Ovary (tissue), 3 donors: ENCODE measurements around the gene PCDHGA7.

Experiments
- CTCF ChIP-seq, 3 donors: fragments of 450-650 bp in 2 of 3; fragments of 200-600 bp in 1 of 3; IDR thresholded peaks; one replicate each; pipeline versions ENCODE4 v1.5.1 to v1.8.0; 2016 to 2022; ENCODE audit warnings: antibody characterized with exemption in 3 of 3, mild to moderate bottlenecking in 1 of 3
- EP300 ChIP-seq: sonication (generic); formaldehyde crosslinking; IDR thresholded peaks from one replicate; pipeline ENCODE4 v1.6.1; 2017; ENCODE audit warnings: antibody characterized with exemption
- POLR2A ChIP-seq: fragments of 450-650 bp; IDR thresholded peaks from one replicate; pipeline ENCODE4 v1.6.1; 2017; ENCODE audit warnings: antibody characterized with exemption, mild to moderate bottlenecking, moderate library complexity
- donor health status: DM: no; HTN: no; CAD: no.

GRCh38 chr5:141359790-141360426 is 22.6 kb upstream of the PCDHGA7 start, which contains the start of gene PCDHGB2:
- TF ChIP-seq CTCF (IDR thresholded peaks at IDR 0.05), result no peak
- no peak for TF ChIP-seq POLR2A
- no peak for TF ChIP-seq EP300
